Activated T-helper 1 cell treated with anti-CD3 and anti-CD28 coated beads, Interleukin-12 subunit alpha, Interleukin-12 subunit beta, Interleukin-2, Interleukin-4 antibody, amounts not matched to agents 30 ng/mL and 10 ng/mL and 1 ng/mL, durations not matched to agents 14 hours and 24 hours and 36 hours (primary cell): Measurements from ENCODE around the gene SCAND1. TPM values are rescaled to one million over a fixed set of nuclear protein-coding genes. Genes with fewer than 3 reads are reported as not detected.
"Not testable (repeated sequence)": the region's sequence is repeated elsewhere in the genome, so short reads cannot be mapped to it uniquely, and the experiment has no call there.

Source experiments
- DNase-seq: peaks from one replicate; pipeline ENCODE4 v3.0.0; 2021; ENCODE audit warnings: low spot score
- H3K27ac Mint-ChIP-seq: one replicate; pipeline ENCODE4 v1.8.0; 2021; ENCODE audit warnings: mild to moderate bottlenecking, mixed read lengths
- H3K27me3 Mint-ChIP-seq: one replicate; pipeline ENCODE4 v1.8.0; 2022; ENCODE audit warnings: mild to moderate bottlenecking, moderate library complexity, mixed read lengths; ENCODE audit not compliant: insufficient read depth
- H3K36me3 Mint-ChIP-seq: one replicate; pipeline ENCODE4 v1.8.0; 2021; ENCODE audit warnings: low read depth, mixed read lengths
- H3K4me1 Mint-ChIP-seq: one replicate; pipeline ENCODE4 v1.8.0; 2021; ENCODE audit warnings: low read depth, mixed read lengths
- H3K4me3 Mint-ChIP-seq: one replicate; pipeline ENCODE4 v1.8.0; 2021; ENCODE audit warnings: mild to moderate bottlenecking, moderate library complexity, mixed read lengths
- H3K9me3 Mint-ChIP-seq: one replicate; pipeline ENCODE4 v1.8.0; 2021; ENCODE audit warnings: mixed read lengths
- intact Hi-C: fragments of 100-400 bp; cut with micrococcal nuclease; formaldehyde crosslinking; loops from one replicate; pipeline ENCODE4 v1.15.1; 2024
- total RNA-seq: library from RNA; stranded (reverse); gene quantifications from 2 replicates; pipeline ENCODE4 v1.2.3, GENCODE V29; 2022

SCAND1 gene
- total RNA-seq: 39.7 and 41.2 TPM in 2 replicates

DNA sequence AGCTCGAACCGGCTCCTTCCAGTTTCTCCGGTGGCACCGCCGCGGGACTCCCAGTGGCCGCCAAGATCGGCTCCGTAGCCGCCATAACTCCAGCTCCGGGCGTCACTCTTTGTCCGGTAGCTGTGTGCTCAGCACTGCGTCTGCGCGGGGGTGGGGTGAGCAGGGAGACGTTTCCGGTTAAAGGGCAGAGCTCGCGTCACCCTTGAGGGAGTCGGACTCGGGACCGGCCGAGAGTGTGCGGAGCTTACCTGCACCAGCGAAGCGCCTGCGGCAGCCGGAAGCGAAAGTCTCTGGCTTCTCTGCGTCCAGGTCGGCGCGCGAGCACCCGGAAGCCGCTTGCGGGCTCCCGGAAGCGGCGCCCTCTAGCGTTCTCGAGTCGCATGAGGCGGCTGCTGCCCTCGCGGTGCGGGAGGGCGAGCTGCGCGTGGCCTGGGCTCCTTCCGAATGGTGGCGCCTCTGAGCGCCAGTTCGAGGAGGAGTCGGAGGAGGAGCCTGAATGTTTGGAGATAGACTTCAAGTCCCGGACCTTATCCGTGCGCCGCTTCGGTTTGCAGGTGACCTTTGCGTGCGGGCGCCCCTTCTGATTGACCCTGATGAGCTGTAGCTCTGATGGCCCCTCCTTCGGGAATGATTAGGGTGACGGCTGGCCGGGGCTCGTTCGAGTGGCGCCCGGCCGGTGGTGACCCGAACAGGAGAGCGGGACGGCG is at the start of gene SCAND1:
Gene SCAND1, minus strand, starts transcription at position 303 of the 707 bp plus-strand sequence. Its CDS starts 218 bp downstream, at position 85.
- peak within 1 kb of the TSS; percentile 100 for H3K27ac Mint-ChIP-seq
- peaks cover 9% of the 10 kb centered on the region for H3K9me3 Mint-ChIP-seq
- peaks cover 6% of the 10 kb centered on the region for H3K36me3 Mint-ChIP-seq
- H3K4me3 Mint-ChIP-seq: peak within 1 kb of the TSS; percentile 100
- DNase-seq: peak; percentile 96
- intact Hi-C loops: loop anchor here (1.0 to 10.0 kb wide), 18 partner anchors 96 to 1960 kb away; partner anchors contain the start of genes ACSS2, AHCY, DSN1 and EIF6
- H3K4me1 Mint-ChIP-seq: peaks cover 21% of the 10 kb centered on the region
- peaks cover 8% of the 10 kb centered on the region for H3K27me3 Mint-ChIP-seq

- no peaks in the 10 kb centered on the region for H3K4me1 Mint-ChIP-seq
- peaks cover 21% of the 10 kb centered on the region for H3K9me3 Mint-ChIP-seq
- no peaks in the 10 kb centered on the region for H3K36me3 Mint-ChIP-seq
- no peak for DNase-seq
- peaks cover 4% of the 10 kb centered on the region for H3K27me3 Mint-ChIP-seq
- intact Hi-C loops: no loop called here
- no peak overlapping the region for H3K27ac Mint-ChIP-seq
- no peak overlapping the region for H3K4me3 Mint-ChIP-seq
Measured at GRCh38 chr20:36004045-36004444, 49.7 kb upstream of the SCAND1 start.

GRCh38 chr20:36002855-36003254 is 48.6 kb upstream of the SCAND1 start:
- DNase-seq: no peak
- Mint-ChIP-seq H3K36me3 (no peaks in the 10 kb centered on the region), H3K4me1 (no peaks in the 10 kb centered on the region), H3K4me3 (no peak overlapping the region), H3K27me3 (peaks cover 4% of the 10 kb centered on the region), H3K9me3 (peaks cover 21% of the 10 kb centered on the region), H3K27ac (no peak overlapping the region)
- intact Hi-C loops: no loop called here

- H3K27me3 Mint-ChIP-seq, H3K27ac Mint-ChIP-seq, H3K4me1 Mint-ChIP-seq, H3K4me3 Mint-ChIP-seq, intact Hi-C loops, H3K36me3 Mint-ChIP-seq, DNase-seq: not testable (repeated sequence)
- peaks cover 21% of the 10 kb centered on the region for H3K9me3 Mint-ChIP-seq
Measured at GRCh38 chr20:36001331-36001730, 47.0 kb upstream of the SCAND1 start.

GRCh38 chr20:35996492-35996891 is 42.2 kb upstream of the SCAND1 start:
- H3K27ac Mint-ChIP-seq, H3K27me3 Mint-ChIP-seq, H3K36me3 Mint-ChIP-seq, H3K4me3 Mint-ChIP-seq, H3K4me1 Mint-ChIP-seq, intact Hi-C loops, H3K9me3 Mint-ChIP-seq, DNase-seq: not testable (repeated sequence)

DNA sequence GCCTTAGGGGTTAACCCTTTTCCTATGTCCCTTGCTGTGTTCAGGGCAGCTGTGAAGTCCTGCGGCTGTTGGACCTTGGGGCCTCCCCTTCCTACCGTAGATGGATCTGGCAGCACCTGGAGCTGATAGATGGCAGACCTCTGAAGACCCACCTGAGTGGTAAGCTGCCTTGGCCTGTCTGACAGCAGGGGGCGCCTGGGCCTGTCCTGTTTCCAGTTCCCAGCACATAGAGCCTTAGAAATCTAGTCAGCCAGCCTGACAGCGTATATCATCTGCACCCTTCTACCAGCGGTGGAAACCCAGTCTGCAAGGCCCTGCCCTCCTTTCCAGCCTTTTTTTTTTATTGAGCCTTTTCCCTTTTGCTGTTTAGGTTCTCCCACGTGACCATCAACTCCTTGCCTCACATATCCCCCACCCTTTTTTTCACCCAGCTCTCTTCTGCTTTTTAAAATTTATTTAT is 40.7 kb upstream of the SCAND1 start:
- Mint-ChIP-seq H3K36me3 (no peaks in the 10 kb centered on the region), H3K4me3 (no peak overlapping the region), H3K9me3 (no peaks in the 10 kb centered on the region), H3K27ac (no peak overlapping the region), H3K27me3 (peaks cover 12% of the 10 kb centered on the region), H3K4me1 (no peaks in the 10 kb centered on the region)
- intact Hi-C loops: loop anchor here (1.0 kb wide), 1 partner anchor 143 kb away; no protein-coding TSS in a partner anchor
- DNase-seq: peak; percentile 43

DNA sequence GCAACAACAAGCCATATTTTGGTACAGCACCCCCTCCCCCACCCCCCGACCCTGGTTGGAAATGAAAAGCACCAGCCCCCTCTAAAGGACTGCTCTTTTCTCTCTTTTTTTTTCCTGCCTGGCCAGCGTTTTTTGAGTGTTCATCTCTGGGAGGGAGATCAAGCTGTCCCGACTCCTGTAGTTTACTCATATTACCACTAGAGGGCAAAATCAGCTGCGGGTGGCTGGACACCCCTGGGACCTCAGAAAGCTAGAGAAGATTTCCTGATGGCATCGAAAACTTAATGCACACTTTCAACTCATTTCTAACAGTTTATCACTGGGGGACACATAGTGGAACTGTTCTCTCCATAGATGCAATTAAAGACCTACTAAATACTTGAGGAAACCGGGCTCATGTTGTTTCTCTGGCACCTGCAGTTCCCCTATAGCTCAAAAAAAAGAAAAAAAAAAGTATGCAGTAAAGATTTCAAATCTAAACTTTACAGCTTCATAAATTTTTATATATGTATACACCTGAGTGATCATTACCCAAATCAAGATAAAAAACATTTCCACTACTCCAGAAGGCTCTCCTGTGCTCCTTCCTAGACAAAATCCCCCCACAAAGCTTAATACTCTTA is 38.5 kb upstream of the SCAND1 start:
- Mint-ChIP-seq H3K4me1 (no peaks in the 10 kb centered on the region), H3K27ac (no peak overlapping the region), H3K4me3 (no peak overlapping the region), H3K36me3 (no peaks in the 10 kb centered on the region), H3K9me3 (no peaks in the 10 kb centered on the region), H3K27me3 (peaks cover 17% of the 10 kb centered on the region)
- peak; percentile 27 for DNase-seq
- intact Hi-C loops: loop anchor here (1.0 kb wide), 1 partner anchor 206 kb away; no protein-coding TSS in a partner anchor

GRCh38 chr20:35991142-35991771 is 37.0 kb upstream of the SCAND1 start:
- no peak for DNase-seq
- no peaks in the 10 kb centered on the region for H3K36me3 Mint-ChIP-seq

DNA sequence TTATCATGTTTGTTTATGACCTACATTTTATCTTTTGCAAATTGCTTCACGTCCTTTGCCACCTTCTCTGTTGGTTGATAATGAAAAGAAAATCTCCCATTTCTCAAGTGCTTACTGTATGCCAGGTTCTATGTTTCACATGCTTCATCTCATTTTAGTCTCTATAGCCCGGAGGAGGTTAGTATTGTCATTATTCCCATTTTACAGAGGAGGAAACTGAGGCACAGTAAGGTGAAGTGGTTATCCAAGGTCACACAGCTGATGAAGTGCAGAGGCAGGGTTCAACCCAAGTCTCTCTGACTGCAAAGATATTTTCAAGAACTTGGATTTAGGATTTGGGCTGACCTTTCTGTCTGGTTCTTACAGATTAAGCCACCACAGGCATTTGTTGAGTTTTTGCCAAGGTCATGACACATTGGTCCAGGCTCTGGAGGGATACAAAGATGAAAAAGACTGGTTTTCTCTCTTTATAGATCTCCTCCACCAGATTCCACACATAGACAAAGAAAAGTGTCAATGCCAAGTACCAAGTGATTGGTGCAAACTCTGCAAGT is 34.7 kb upstream of the SCAND1 start:
- peaks cover 4% of the 10 kb centered on the region for H3K4me1 Mint-ChIP-seq
- H3K27me3 Mint-ChIP-seq: peaks cover 17% of the 10 kb centered on the region
- no peak overlapping the region for H3K4me3 Mint-ChIP-seq
- no peak for DNase-seq
- H3K36me3 Mint-ChIP-seq: no peaks in the 10 kb centered on the region
- intact Hi-C loops: no loop called here
- no peak overlapping the region for H3K27ac Mint-ChIP-seq
- no peaks in the 10 kb centered on the region for H3K9me3 Mint-ChIP-seq

More at GRCh38 chr20:35991142-35991771, 37.0 kb upstream of the SCAND1 start:
- Mint-ChIP-seq H3K27ac (no peak overlapping the region), H3K9me3 (no peaks in the 10 kb centered on the region), H3K4me3 (no peak overlapping the region), H3K4me1 (no peaks in the 10 kb centered on the region), H3K27me3 (peaks cover 17% of the 10 kb centered on the region)
- intact Hi-C loops: loop anchor here (1.0 kb wide), 1 partner anchor 448 kb away; no protein-coding TSS in a partner anchor

DNA sequence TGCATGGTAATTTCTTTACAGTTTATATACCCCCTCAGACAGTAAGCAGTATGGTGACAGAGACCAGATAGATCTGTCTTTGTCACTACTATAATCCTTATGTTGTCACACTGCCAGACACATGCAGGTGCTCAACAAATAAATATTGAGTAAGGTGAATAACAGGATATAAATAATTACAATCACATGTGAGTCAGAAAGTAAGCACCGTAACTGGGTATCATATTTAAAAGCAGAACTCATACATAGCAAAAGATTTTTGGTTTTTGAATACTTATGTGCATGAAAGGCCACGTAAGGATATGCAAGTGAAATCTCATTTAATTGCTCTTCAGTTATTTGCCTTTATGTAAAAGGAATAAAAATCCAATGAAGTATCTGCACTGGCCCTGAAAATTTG is 31.5 kb upstream of the SCAND1 start:
- H3K27ac Mint-ChIP-seq: no peak overlapping the region
- no peaks in the 10 kb centered on the region for H3K9me3 Mint-ChIP-seq
- H3K36me3 Mint-ChIP-seq: no peaks in the 10 kb centered on the region
- intact Hi-C loops: no loop called here
- no peak overlapping the region for H3K4me3 Mint-ChIP-seq
- peaks cover 4% of the 10 kb centered on the region for H3K4me1 Mint-ChIP-seq
- no peak for DNase-seq
- peaks cover 5% of the 10 kb centered on the region for H3K27me3 Mint-ChIP-seq

DNA sequence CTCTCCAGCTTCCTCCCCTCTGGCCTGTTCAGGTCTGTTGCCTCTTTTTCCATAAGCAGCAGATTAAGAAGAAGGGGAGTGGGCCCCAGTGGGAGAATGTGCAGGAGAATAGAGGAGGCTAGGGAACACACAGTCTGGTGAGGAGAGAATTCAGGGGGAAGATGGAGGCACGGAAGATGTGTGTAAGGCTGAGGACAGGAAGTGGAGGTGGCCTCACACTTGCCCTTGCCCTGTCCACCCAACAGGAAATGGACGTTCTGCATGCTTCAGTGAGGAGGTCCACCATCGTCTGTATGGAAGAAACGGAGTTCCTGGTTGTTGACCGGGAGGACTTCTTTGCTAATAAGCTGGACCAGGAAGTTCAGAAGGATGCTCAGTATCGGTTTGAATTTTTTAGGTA is 30.1 kb upstream of the SCAND1 start:
- Mint-ChIP-seq H3K27ac (no peak overlapping the region), H3K27me3 (peaks cover 5% of the 10 kb centered on the region), H3K9me3 (no peaks in the 10 kb centered on the region), H3K4me3 (no peak overlapping the region), H3K4me1 (peaks cover 4% of the 10 kb centered on the region), H3K36me3 (no peaks in the 10 kb centered on the region)
- intact Hi-C loops: no loop called here
- no peak for DNase-seq

DNA sequence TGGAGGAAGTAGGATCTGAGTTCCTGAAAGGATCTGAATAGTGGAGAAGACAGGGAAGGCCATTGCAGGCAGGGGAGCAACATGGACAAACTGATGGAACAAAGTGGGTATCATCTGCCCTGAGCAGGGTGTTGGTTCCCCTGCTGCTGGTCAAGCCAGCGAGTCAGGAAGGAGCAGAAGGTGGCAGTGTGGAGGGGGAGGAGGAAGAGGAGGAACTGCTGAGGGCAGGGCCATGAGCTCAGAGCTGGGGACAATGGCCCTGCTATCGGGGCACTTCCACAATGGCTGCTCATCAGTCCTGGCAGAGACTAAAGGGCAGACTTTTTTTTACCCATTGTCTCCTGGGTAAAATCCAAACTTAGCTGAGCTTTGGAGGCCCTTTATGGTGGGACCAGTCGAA is 27.7 kb upstream of the SCAND1 start:
- no peak overlapping the region for H3K27ac Mint-ChIP-seq
- peaks cover 4% of the 10 kb centered on the region for H3K4me1 Mint-ChIP-seq
- intact Hi-C loops: no loop called here
- DNase-seq: no peak
- H3K9me3 Mint-ChIP-seq: no peaks in the 10 kb centered on the region
- H3K36me3 Mint-ChIP-seq: no peaks in the 10 kb centered on the region
- no peak overlapping the region for H3K4me3 Mint-ChIP-seq
- H3K27me3 Mint-ChIP-seq: peaks cover 1% of the 10 kb centered on the region

GRCh38 chr20:35979544-35979943 is 25.2 kb upstream of the SCAND1 start:
- intact Hi-C loops: no loop called here
- Mint-ChIP-seq H3K4me1 (peaks cover 4% of the 10 kb centered on the region), H3K9me3 (no peaks in the 10 kb centered on the region), H3K36me3 (no peaks in the 10 kb centered on the region), H3K27ac (no peak overlapping the region), H3K4me3 (no peak overlapping the region), H3K27me3 (peaks cover 4% of the 10 kb centered on the region)
- DNase-seq: no peak
